Activated naive CD4-positive, alpha-beta T cell treated with Interleukin-2 at 50 U/mL for 16 hours (primary cell): ENCODE measurements around the gene WHRN.

Source experiments
- DNase-seq: peaks from one replicate; pipeline ENCODE4 v3.0.0-alpha.2; 2020

WHRN gene

GRCh38 chr9:114375386-114376175, 129.7 kb downstream of the WHRN start:
- DNase-seq = no peak

DNA sequence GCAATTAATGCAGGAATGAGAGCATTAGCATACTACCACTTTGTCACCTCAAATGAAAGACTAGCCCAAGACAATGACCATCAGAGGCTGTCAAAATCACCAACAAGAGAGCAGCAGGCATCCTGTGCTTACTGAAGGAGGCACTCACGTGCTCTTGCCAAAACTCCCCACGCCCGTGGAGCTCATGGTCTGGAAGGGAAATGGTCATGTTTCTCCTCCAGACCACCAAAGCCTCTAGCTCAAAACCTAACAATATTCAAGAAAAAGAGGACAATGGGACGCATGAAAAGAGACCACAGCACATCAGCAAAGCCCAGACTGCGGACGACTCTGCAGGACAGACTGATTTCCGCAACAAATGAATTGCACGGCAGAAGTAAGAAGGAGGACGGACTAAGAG, 130.3 kb downstream of the WHRN start:
- DNase-seq = no peak

DNA sequence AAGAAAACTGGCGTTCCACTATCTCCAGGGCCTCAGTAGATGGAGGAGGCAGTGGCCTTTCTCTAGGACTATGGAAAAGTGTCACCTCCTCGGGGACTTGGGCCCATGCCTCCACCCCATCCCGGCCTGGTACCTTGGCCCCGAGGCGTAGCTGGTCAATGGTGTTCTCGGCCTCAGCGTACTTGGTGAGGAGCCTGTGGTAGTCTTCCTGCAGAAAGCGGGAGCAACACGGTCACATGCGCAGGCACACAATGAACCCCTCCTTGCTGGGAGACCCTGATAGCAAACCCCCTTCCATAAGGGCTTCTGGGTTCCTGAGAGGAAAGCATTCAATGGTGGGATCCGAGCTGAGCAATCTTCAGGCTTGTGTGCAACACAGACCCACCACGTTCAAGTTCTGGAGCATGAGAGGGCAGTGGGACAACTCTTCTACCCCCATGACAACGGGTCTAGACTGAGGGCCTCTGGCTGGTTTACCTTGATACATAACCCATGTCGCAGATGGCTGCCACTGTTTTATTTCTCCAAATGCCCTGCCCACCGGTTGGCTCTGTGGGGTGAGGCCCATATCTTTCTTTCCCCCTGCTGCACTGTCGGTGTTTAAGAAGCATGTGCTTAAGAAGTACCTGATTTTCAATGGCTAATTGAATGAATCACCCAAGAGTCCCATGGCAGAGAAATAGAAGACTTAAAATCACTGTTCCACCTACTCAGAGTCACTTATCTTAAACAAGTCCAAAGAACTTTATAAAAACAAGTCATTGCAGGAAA, 131.1 kb downstream of the WHRN start:
- DNase-seq = no peak

DNA sequence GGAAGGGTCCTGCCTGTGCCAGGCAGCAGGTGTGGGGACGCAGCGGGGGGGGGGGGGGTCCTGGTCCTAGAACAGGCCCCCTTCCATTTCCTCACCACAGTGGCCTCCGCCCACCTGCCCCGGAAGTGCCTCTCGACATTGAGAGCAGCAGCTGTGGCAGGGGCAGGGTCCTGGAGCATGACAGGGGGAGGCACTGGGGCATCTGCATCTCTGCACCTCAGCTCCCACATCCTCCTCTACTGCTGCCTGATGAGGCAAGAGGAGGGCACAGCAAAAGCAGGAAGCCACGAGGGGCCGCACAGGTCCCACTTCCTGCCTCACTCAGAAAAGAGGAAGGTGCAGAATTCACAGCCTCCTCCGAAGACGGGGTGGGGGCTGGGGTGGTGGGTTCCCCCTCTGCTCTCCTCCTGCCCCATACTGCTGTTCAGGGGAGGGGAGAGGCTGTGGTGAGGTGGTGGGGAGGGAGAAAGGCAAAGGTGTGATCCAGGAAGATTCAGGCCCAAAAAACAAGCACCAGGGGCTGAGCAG, 132.3 kb downstream of the WHRN start:
- DNase-seq = peak; percentile 76

DNA sequence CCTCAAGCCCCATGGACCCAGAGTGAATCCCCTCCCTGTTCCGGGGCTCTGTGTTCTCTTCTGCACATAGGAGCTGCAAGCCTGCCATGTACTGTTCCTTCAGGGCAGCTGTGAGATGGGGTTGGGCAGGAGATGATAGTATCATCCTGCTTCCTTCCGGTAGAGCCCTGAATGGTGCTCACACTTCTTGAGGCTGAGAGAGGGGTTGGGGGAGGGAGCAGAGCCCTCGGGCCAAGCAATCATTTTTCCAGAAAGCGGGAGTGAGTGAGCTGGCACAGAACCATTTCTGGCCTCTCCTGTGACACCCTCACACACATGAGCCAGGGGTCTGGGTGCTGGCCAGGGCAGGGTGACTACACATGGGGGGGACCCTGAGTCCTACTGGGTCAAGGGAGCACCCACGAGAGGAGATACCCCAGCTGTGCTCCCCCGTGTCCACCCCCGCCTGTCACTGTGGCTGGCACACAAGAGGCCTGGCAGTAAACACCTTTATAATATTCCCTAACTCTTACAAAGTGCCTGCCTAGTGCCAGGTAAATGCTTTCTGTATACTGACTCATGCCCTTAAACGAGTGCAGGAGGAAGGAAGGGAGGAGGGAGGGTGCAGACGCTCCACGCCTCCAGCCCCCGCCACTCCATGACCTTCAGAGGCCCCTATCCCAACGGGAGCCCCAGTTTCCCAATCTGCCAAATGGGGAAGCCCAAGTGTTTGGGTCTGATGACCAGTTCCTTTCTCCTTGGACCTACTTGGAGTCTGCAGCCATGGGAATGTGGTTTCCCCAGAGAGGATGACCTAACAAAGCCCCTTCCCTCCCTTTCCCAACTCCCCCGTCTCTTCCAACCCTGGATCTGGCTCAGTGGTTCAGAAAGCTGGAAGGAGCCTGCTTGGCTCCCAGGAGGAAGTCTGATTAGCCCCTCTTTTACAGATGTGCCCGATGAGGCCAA, 133.0 kb downstream of the WHRN start:
- peak; percentile 37 for DNase-seq

DNA sequence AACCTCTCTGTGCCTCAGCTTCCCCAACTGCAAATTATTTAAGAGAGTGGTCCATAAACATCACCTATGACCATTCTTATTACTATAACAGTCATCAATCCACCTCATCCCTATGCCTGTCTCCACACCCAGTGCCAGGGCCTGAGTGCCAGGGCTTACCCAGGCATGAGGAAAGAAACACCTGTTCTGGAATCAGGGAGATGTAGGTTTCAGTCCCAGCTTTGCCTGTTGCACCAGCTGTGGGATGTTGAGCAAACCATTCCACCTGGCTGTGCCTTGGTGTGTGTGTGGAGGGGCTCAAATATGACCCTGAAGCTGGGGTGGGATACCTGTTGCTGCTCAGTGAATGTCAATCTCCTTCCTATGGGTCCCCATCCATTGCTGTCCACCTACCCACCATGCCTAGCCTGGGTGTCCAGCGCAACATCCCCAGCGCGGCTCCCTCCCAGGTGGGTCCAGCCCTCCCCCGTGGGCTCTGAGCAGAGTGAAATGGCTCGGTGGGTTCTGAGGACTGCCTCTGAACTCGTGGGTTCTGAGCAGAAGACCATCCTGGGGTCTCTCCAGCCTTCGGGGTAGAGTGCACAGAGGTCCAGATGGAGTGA, 133.8 kb downstream of the WHRN start:
- DNase-seq = no peak

DNA sequence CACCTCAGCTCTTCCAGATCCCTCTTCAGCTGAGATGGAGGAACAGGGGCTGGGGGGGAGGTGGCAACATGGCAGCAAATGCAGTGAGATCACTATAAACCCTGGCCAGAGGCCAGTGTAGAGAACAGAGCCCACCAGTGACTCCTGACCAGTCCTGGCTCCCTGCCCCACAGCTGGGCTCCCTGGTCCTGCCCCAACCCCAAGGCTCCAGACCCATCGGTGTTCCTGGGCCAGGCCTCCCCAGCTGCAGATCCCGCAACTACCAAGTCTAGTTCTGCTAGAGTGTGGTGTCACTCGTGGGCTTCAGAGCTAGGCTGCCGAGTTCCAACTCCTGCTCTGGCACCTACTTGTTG, 134.3 kb downstream of the WHRN start:
- no peak for DNase-seq

GRCh38 chr9:114370251-114370967, 134.9 kb downstream of the WHRN start:
- no peak for DNase-seq

- no peak for DNase-seq
Measured at GRCh38 chr9:114369216-114370130, 135.8 kb downstream of the WHRN start.

DNA sequence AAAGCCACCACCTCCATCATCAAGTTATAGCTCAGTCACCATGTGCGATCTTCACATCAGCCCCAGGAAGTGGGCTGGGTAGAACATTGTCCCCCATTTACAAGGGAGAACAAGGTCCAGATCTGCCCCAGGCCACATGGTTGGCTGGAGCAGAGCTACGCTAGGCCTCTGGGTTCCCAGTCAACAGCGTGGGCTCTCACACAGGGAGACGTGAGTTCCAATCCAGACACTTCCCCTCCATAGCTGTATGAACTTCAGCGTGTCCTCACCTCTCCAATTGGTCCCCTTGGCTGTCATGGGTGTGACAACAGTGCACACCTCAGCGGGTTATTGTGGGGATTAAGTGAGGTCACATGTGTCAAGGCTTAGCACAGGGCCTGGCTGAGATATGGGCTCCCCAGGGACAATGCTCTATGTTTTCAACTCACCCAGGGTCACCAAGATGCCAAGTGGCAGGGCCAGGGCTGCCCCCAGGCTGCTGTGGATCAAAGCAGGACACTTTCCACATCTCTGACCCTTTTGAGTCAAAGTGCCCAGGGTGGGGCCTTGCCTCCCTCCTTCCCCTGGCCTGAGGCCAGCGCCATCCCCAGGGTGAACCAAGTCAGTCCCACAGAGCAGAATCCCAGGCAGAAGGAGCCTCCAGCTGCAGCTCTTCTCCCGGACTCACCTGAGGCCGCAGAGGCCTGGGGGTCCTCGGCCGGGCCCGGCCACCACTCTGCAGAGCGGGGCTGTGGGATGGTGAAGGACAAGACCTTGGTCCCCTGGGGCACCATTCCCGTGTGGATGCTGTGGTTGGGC, 137.3 kb downstream of the WHRN start:
- no peak for DNase-seq

DNA sequence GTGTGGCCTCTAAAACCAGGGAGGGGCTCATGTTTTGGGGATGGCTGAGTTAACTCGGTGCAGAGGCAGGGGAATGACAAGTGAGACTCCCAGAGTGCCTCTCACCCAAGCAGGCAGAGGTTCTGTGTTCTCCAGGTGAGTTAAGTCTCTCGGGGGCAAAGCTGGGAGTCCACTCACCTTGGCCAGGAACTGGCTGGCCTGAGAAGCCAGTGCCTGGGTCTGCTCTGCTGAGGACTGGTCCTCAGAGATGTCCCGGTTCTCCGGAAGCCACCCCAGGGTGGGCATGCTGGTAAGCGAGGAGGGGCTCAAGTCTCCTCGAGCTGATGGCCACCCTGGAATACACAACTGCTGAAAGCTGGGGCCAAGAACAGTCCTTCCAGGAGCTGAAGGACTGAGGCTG, 137.9 kb downstream of the WHRN start:
- no peak for DNase-seq

- DNase-seq = peak; percentile 42
Measured at GRCh38 chr9:114366334-114367128, 138.7 kb downstream of the WHRN start.

DNA sequence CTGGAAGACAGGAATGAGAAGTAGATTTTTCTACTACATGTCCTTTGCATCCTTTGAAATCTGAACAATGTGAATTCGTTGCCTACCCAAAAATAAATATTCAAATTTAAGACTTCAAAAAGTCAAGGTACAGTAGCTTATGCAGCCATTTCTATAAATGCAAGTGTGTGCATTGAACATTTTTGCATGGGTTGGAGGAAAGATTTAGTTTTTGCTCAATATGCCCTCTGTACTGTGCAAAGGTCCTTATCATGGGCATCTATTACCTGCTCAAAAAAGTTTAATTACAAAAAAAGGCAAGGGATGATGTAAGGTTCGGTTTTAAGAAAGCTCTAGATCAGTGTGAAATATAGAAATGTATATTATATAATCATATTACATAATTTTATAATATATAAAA, 140.1 kb downstream of the WHRN start:
- DNase-seq = no peak

- DNase-seq = no peak
Measured at GRCh38 chr9:114364134-114365041, 140.9 kb downstream of the WHRN start.

DNA sequence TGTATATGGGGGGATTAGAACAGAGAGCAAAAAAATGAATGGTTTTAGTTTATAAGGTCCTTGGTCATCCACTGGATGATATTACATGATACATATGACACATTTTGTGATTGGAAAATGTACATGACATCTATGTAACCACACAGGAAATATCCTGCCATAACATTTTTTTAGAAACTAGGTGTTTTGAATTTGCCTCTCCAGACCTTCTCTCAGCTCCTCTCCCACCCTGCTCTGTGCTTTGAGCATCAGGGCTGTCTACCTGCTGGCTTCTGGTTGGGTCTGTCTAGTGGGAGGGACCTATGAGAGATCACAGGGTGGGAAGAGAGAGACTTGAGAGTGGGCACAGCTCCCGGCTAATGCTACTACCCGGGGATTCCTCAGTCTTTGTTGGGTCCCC, 141.8 kb downstream of the WHRN start:
- DNase-seq = no peak

DNA sequence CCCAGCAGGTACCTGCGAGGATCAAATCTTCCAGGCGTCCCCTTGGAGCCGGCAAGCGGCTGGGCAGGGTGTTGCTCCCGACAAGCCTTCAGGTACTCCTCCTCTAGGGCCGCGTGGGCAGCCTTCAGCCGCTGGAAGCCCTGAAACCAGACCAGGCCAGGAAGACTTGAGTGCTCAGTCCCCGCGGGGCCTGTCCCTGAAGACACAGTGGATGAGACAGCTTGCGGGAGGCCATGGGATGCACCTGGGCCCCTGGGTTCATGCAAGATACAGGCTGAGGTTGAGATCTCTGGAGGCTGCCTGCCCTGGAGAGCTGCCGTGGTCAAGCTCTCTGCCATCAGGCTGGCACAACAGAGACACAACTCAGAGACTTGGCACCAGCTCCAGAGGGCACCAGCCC, 142.9 kb downstream of the WHRN start:
- no peak for DNase-seq

DNA sequence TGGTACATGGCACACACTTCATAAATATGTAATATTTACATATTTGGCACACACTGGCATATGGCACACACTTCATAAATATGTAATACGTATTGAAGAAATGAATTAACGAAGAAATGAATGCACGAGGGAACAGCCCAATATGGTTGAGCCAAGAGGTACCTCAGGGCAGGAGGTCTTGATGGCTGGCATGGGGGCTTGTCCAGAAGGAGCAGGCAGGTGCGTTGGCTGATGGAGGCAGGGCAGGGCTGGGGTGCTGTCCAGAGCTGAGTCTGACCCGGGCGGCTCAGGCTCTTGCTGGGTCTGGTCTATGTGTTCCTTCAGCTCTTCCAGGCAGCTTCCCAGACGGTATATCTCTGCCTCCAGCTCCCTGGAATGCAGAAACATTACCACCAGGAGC, 143.7 kb downstream of the WHRN start:
- no peak for DNase-seq

DNA sequence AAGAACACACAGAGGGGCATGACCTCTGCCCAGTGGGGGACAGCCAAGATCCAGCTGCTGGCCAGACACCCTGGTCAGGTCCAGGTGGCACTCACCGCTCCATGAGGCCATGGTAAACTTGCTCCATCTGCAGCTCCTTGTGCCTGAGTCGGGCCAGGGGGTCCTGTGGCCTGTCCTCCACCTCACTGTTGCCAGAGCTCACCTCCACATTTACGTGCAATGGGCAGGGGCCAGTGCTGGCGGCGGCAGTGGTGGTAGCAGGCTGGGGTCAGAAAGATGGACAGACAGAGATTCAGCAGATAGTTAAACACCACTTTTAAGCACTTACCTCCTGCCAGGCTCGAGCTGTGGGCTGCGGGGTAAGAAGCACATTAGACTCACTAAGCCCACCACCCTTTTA, 145.5 kb downstream of the WHRN start:
- DNase-seq = no peak
